ENCODE measurements around the gene RMDN3.

RMDN3 gene

GRCh38 chr15:40695469-40695890, 59.6 kb downstream of the RMDN3 start:
- TF ChIP-seq, protein P1, sequence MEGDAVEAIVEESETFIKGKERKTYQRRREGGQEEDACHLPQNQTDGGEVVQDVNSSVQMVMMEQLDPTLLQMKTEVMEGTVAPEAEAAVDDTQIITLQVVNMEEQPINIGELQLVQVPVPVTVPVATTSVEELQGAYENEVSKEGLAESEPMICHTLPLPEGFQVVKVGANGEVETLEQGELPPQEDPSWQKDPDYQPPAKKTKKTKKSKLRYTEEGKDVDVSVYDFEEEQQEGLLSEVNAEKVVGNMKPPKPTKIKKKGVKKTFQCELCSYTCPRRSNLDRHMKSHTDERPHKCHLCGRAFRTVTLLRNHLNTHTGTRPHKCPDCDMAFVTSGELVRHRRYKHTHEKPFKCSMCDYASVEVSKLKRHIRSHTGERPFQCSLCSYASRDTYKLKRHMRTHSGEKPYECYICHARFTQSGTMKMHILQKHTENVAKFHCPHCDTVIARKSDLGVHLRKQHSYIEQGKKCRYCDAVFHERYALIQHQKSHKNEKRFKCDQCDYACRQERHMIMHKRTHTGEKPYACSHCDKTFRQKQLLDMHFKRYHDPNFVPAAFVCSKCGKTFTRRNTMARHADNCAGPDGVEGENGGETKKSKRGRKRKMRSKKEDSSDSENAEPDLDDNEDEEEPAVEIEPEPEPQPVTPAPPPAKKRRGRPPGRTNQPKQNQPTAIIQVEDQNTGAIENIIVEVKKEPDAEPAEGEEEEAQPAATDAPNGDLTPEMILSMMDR (IDR thresholded peaks at IDR 0.05; ENCODE audit: low read depth, low read length) = no peak
- Histone ChIP-seq H3K27me3 (ENCODE audit: insufficient read depth, low read depth, severe bottlenecking) (no peaks in the 10 kb centered on the region), H3K4me3 (ENCODE audit: low read depth, low read length) (peak overlapping the region; percentile 91), H3K36me3 (peaks cover 26% of the 10 kb centered on the region), H3K27ac (peak overlapping the region; percentile 87), H3K9me3 (ENCODE audit: severe bottlenecking) (no peaks in the 10 kb centered on the region)
- no peak for DNase-seq

DNA sequence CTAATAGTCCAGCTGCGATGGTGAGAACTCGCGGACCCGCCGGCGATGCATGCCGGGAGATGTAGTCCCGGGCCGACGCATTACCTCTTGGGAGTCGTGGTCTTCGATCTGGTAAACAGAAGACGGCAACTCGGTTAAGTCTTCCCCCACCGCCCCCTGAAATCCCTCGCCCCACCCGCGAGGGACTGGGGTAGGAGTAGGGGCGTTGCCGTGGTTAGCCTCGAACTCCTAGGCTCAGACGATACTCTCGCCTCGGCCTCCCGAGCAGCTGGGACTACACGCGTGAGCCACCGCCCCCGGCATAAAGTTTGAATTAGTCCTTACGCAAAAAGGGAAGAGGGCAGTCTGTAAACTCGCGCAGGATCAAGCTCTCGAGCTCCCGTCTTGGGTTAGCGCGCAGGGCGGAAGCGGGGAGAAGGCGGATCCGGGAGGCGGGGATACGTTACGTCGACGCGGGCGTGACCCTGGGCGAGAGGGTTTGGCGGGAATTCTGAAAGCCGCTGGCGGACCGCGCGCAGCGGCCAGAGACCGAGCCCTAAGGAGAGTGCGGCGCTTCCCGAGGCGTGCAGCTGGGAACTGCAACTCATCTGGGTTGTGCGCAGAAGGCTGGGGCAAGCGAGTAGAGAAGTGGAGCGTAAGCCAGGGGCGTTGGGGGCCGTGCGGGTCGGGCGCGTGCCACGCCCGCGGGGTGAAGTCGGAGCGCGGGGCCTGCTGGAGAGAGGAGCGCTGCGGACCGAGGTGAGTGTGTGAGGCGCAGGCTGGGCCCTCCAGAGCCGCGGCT, 60.2 kb downstream of the RMDN3 start, which contains the start of gene RAD51:
Gene RAD51, plus strand, starts transcription at position 487 of the 781 bp plus-strand sequence. CDS start 3,585 bp downstream, outside the sequence.
- Histone ChIP-seq H3K27me3 (ENCODE audit: insufficient read depth, low read depth, severe bottlenecking) (no peaks in the 10 kb centered on the region), H3K36me3 (peaks cover 20% of the 10 kb centered on the region), H3K9me3 (ENCODE audit: severe bottlenecking) (no peaks in the 10 kb centered on the region), H3K4me3 (ENCODE audit: low read depth, low read length) (peak within 1 kb of the TSS; percentile 91), H3K27ac (peak within 1 kb of the TSS; percentile 87)
- TF ChIP-seq, protein P1 (IDR thresholded peaks at IDR 0.05; ENCODE audit: low read depth, low read length) = no peak
- DNase-seq = peak; percentile 94

GRCh38 chr15:40693904-40694687, 61.0 kb downstream of the RMDN3 start:
- Histone ChIP-seq H3K27me3 (ENCODE audit: insufficient read depth, low read depth, severe bottlenecking) (no peaks in the 10 kb centered on the region), H3K9me3 (ENCODE audit: severe bottlenecking) (no peaks in the 10 kb centered on the region), H3K36me3 (peaks cover 12% of the 10 kb centered on the region), H3K4me3 (ENCODE audit: low read depth, low read length) (peak overlapping the region; percentile 91), H3K27ac (peak overlapping the region; percentile 87)
- TF ChIP-seq, protein P1 (IDR thresholded peaks at IDR 0.05; ENCODE audit: low read depth, low read length) = no peak
- DNase-seq = peak; percentile 14

GRCh38 chr15:40691737-40692136, 63.3 kb downstream of the RMDN3 start:
- Histone ChIP-seq H3K36me3 (peaks cover 4% of the 10 kb centered on the region; the same call in 1 of the 2 replicates), H3K9me3 (ENCODE audit: severe bottlenecking) (no peaks in the 10 kb centered on the region), H3K27me3 (ENCODE audit: insufficient read depth, low read depth, severe bottlenecking) (no peaks in the 10 kb centered on the region), H3K4me3 (ENCODE audit: low read depth, low read length) (no peak overlapping the region), H3K27ac (no peak overlapping the region)
- DNase-seq = no peak
- TF ChIP-seq, protein P1 (IDR thresholded peaks at IDR 0.05; ENCODE audit: low read depth, low read length) = no peak

DNA sequence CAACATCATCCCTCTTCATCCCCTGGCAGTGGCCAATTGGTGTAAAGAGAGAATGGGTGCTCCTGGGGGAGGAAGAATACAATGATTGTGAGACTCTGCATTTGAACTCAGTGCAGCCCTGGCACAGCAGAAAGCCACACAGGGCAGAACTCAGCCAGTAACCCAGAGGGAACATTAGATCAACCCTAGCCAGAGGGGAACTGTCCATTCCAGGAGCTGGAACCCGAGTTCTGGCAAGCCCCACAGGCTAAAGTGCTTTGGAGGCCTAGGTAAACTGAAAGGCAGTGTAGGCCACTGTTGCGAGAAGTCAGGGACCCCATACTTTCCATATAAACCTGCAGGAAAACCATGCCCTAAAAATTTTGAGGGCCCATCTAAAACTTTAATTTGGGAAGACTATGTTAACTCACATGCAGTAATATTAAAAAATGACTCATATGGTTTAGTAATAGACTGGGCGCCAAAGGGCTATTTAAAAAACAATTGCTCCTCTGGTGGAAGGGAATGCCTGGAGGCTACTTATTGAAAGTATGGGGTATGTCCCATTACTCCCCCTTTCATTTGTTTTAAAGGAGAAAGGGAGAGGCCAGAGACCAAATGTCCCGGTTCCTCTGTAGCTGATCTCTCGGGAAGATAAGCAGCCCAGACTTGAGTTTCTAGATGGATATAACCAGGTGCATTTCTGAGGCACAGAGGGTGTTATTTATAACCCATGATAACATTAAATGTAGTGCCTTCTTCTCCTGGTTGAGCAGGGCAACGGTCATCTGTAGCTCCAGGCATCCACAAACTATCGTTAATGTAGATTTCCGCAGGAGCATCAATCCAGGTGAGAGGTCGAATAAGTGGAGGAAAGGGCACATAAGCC, 65.9 kb downstream of the RMDN3 start:
- TF ChIP-seq, protein P1 (IDR thresholded peaks at IDR 0.05; ENCODE audit: low read depth, low read length) = no peak
- no peaks in the 10 kb centered on the region for H3K27me3 ChIP-seq (ENCODE audit: insufficient read depth, low read depth, severe bottlenecking)
- H3K27ac ChIP-seq = no peak overlapping the region
- DNase-seq = no peak
- no peak overlapping the region for H3K4me3 ChIP-seq (ENCODE audit: low read depth, low read length)
- H3K9me3 ChIP-seq (ENCODE audit: severe bottlenecking) = no peaks in the 10 kb centered on the region
- H3K36me3 ChIP-seq = peaks cover 4% of the 10 kb centered on the region; the same call in 1 of the 2 replicates

Measured in WERI-Rb-1 (cell line).